Measurements from ENCODE around the gene SLC30A4.

The SLC30A4 gene

GRCh38 chr15:45473068-45473467 lies 49.5 kb downstream of the SLC30A4 start:
- Mint-ChIP-seq H3K27me3 (peaks cover 10% of the 10 kb centered on the region), H3K36me3 (no peaks in the 10 kb centered on the region), H3K9me3 (no peaks in the 10 kb centered on the region), H3K4me3 (no peak overlapping the region), H3K27ac (no peak overlapping the region), H3K4me1 (no peaks in the 10 kb centered on the region)

- Mint-ChIP-seq H3K27ac (no peak overlapping the region), H3K4me3 (no peak overlapping the region), H3K4me1 (no peaks in the 10 kb centered on the region), H3K9me3 (no peaks in the 10 kb centered on the region), H3K27me3 (peaks cover 10% of the 10 kb centered on the region), H3K36me3 (no peaks in the 10 kb centered on the region)
Observed at GRCh38 chr15:45471151-45471550, 51.4 kb downstream of the SLC30A4 start.

- Mint-ChIP-seq H3K36me3 (no peaks in the 10 kb centered on the region), H3K9me3 (no peaks in the 10 kb centered on the region), H3K4me3 (no peak overlapping the region), H3K4me1 (no peaks in the 10 kb centered on the region), H3K27me3 (peaks cover 10% of the 10 kb centered on the region), H3K27ac (no peak overlapping the region)
Observed at GRCh38 chr15:45469441-45469840, 53.1 kb downstream of the SLC30A4 start.

- no peaks in the 10 kb centered on the region for H3K9me3 Mint-ChIP-seq
- H3K27me3 Mint-ChIP-seq = peaks cover 10% of the 10 kb centered on the region
- no peak overlapping the region for H3K27ac Mint-ChIP-seq
- H3K4me3 Mint-ChIP-seq = no peak overlapping the region
- H3K36me3 Mint-ChIP-seq = no peaks in the 10 kb centered on the region
- H3K4me1 Mint-ChIP-seq = no peaks in the 10 kb centered on the region
Observed at GRCh38 chr15:45469027-45469426, 53.5 kb downstream of the SLC30A4 start.

- peaks cover 10% of the 10 kb centered on the region for H3K27me3 Mint-ChIP-seq
- no peaks in the 10 kb centered on the region for H3K9me3 Mint-ChIP-seq
- no peak overlapping the region for H3K27ac Mint-ChIP-seq
Observed at GRCh38 chr15:45468294-45468693, 54.3 kb downstream of the SLC30A4 start.

GRCh38 chr15:45458746-45459403 lies 63.7 kb downstream of the SLC30A4 start:
- H3K4me3 Mint-ChIP-seq = peak overlapping the region; percentile 84
- no peaks in the 10 kb centered on the region for H3K9me3 Mint-ChIP-seq
- no peaks in the 10 kb centered on the region for H3K36me3 Mint-ChIP-seq
- H3K27me3 Mint-ChIP-seq = no peaks in the 10 kb centered on the region
- H3K27ac Mint-ChIP-seq = no peak overlapping the region
- H3K4me1 Mint-ChIP-seq = peaks cover 44% of the 10 kb centered on the region

More at GRCh38 chr15:45468294-45468693, 54.3 kb downstream of the SLC30A4 start:
- Mint-ChIP-seq H3K4me3 (no peak overlapping the region), H3K4me1 (no peaks in the 10 kb centered on the region), H3K36me3 (no peaks in the 10 kb centered on the region)

- no peaks in the 10 kb centered on the region for H3K27me3 Mint-ChIP-seq
- H3K9me3 Mint-ChIP-seq = no peaks in the 10 kb centered on the region
- H3K4me1 Mint-ChIP-seq = peaks cover 45% of the 10 kb centered on the region
- H3K36me3 Mint-ChIP-seq = no peaks in the 10 kb centered on the region
- H3K4me3 Mint-ChIP-seq = peak overlapping the region; percentile 84
- peak overlapping the region; percentile 74 for H3K27ac Mint-ChIP-seq
Observed at GRCh38 chr15:45457641-45458539, 64.7 kb downstream of the SLC30A4 start.

- H3K4me1 Mint-ChIP-seq = peaks cover 45% of the 10 kb centered on the region
- H3K27me3 Mint-ChIP-seq = no peaks in the 10 kb centered on the region
- H3K4me3 Mint-ChIP-seq = peak overlapping the region; percentile 84
- H3K36me3 Mint-ChIP-seq = no peaks in the 10 kb centered on the region
- H3K9me3 Mint-ChIP-seq = no peaks in the 10 kb centered on the region
- H3K27ac Mint-ChIP-seq = peak overlapping the region; percentile 70
Observed at GRCh38 chr15:45457220-45457619, 65.3 kb downstream of the SLC30A4 start.

- Mint-ChIP-seq H3K4me1 (peaks cover 45% of the 10 kb centered on the region), H3K4me3 (peak overlapping the region; percentile 26), H3K9me3 (no peaks in the 10 kb centered on the region)
Observed at GRCh38 chr15:45456212-45457106, 66.1 kb downstream of the SLC30A4 start.

GRCh38 chr15:45454814-45455213 lies 67.7 kb downstream of the SLC30A4 start:
- peaks cover 2% of the 10 kb centered on the region for H3K36me3 Mint-ChIP-seq
- peak overlapping the region; percentile 49 for H3K4me3 Mint-ChIP-seq
- H3K27me3 Mint-ChIP-seq = no peaks in the 10 kb centered on the region
- H3K4me1 Mint-ChIP-seq = peaks cover 45% of the 10 kb centered on the region
- H3K9me3 Mint-ChIP-seq = no peaks in the 10 kb centered on the region
- peak overlapping the region; percentile 80 for H3K27ac Mint-ChIP-seq

More at GRCh38 chr15:45456212-45457106, 66.1 kb downstream of the SLC30A4 start:
- H3K36me3 Mint-ChIP-seq = peaks cover 2% of the 10 kb centered on the region
- peak overlapping the region; percentile 41 for H3K27ac Mint-ChIP-seq
- no peaks in the 10 kb centered on the region for H3K27me3 Mint-ChIP-seq

- no peaks in the 10 kb centered on the region for H3K27me3 Mint-ChIP-seq
- H3K27ac Mint-ChIP-seq = no peak overlapping the region
- H3K4me1 Mint-ChIP-seq = peaks cover 17% of the 10 kb centered on the region
- no peaks in the 10 kb centered on the region for H3K9me3 Mint-ChIP-seq
- H3K36me3 Mint-ChIP-seq = peaks cover 2% of the 10 kb centered on the region
- no peak overlapping the region for H3K4me3 Mint-ChIP-seq
Observed at GRCh38 chr15:45451265-45451664, 71.3 kb downstream of the SLC30A4 start.

- peaks cover 2% of the 10 kb centered on the region for H3K36me3 Mint-ChIP-seq
- no peak overlapping the region for H3K4me3 Mint-ChIP-seq
- H3K9me3 Mint-ChIP-seq = no peaks in the 10 kb centered on the region
- peaks cover 14% of the 10 kb centered on the region for H3K4me1 Mint-ChIP-seq
- no peaks in the 10 kb centered on the region for H3K27me3 Mint-ChIP-seq
- no peak overlapping the region for H3K27ac Mint-ChIP-seq
Observed at GRCh38 chr15:45449916-45450867, 72.4 kb downstream of the SLC30A4 start.

- Mint-ChIP-seq H3K4me3 (no peak overlapping the region), H3K9me3 (no peaks in the 10 kb centered on the region), H3K27me3 (no peaks in the 10 kb centered on the region), H3K36me3 (peaks cover 2% of the 10 kb centered on the region), H3K4me1 (peaks cover 6% of the 10 kb centered on the region), H3K27ac (peak overlapping the region; percentile 37)
Observed at GRCh38 chr15:45449395-45449794, 73.2 kb downstream of the SLC30A4 start.

- Mint-ChIP-seq H3K27me3 (no peaks in the 10 kb centered on the region), H3K4me1 (no peaks in the 10 kb centered on the region), H3K27ac (no peak overlapping the region), H3K4me3 (no peak overlapping the region), H3K36me3 (peaks cover 2% of the 10 kb centered on the region), H3K9me3 (no peaks in the 10 kb centered on the region)
Observed at GRCh38 chr15:45448066-45448915, 74.3 kb downstream of the SLC30A4 start.

All from activated naive CD4-positive, alpha-beta T cell treated with anti-CD3 and anti-CD28 coated beads, Interleukin-2, amount 50 U/mL, for 24 hours (primary cell).